K562 (cell line): Measurements from ENCODE around the gene CD46.
A peak's percentile ranks its signal among the peaks of the same experiment; 100 is the strongest.

Experiments
- HDAC8 ChIP-seq: fragments of 450-650 bp; IDR thresholded peaks from 2 replicates; pipeline ENCODE4 v1.6.1; 2016; ENCODE audit warnings: mild to moderate bottlenecking, missing genetic modification characterization, moderate library complexity, missing compliant biosample characterization
- POLR2A ChIP-seq: fragments of 450-650 bp; conservative IDR thresholded peaks from 2 replicates; pipeline ENCODE4 v1.6.1; 2016
- SOX6 ChIP-seq: fragments of 450-650 bp; IDR thresholded peaks from 2 replicates; pipeline ENCODE4 v1.6.1; 2014; ENCODE audit warnings: mild to moderate bottlenecking
- TF ChIP-seq, protein P1 (sequence below), 3 experiments: IDR thresholded peaks in 2 of 3; conservative IDR thresholded peaks in 1 of 3; 2 replicates each; pipeline ENCODE4 v1.5.1; 2011 to 2012; ENCODE audit warnings: low read length in 3 of 3, mild to moderate bottlenecking in 3 of 3, control low read depth in 2 of 3, improper control_type of control experiment in 1 of 3, inconsistent platforms in 1 of 3, low read depth in 1 of 3, mixed read lengths in 1 of 3, moderate library complexity in 1 of 3; ENCODE audit not compliant: insufficient read depth in 2 of 3
- TF ChIP-seq, protein P2 (sequence below), 2 experiments: IDR thresholded peaks in 1 of 2; conservative IDR thresholded peaks in 1 of 2; 2 replicates each; pipeline ENCODE4 v1.6.1; 2016; ENCODE audit warnings: low read depth in 2 of 2, mild to moderate bottlenecking in 1 of 2, missing compliant biosample characterization in 1 of 2, missing genetic modification characterization in 1 of 2, moderate library complexity in 1 of 2
- TF ChIP-seq, protein P3 (sequence below): sonication (generic); formaldehyde crosslinking; IDR thresholded peaks from 2 replicates; pipeline ENCODE4 v1.8.0; 2022; ENCODE audit warnings: missing genetic modification reagents, mild to moderate bottlenecking, moderate library complexity, borderline replicate concordance
- TF ChIP-seq, protein P4 (sequence below): fragments of 150-350 bp; conservative IDR thresholded peaks from 2 replicates; pipeline ENCODE4 v1.6.1; 2014; ENCODE audit warnings: low read length

DNA sequence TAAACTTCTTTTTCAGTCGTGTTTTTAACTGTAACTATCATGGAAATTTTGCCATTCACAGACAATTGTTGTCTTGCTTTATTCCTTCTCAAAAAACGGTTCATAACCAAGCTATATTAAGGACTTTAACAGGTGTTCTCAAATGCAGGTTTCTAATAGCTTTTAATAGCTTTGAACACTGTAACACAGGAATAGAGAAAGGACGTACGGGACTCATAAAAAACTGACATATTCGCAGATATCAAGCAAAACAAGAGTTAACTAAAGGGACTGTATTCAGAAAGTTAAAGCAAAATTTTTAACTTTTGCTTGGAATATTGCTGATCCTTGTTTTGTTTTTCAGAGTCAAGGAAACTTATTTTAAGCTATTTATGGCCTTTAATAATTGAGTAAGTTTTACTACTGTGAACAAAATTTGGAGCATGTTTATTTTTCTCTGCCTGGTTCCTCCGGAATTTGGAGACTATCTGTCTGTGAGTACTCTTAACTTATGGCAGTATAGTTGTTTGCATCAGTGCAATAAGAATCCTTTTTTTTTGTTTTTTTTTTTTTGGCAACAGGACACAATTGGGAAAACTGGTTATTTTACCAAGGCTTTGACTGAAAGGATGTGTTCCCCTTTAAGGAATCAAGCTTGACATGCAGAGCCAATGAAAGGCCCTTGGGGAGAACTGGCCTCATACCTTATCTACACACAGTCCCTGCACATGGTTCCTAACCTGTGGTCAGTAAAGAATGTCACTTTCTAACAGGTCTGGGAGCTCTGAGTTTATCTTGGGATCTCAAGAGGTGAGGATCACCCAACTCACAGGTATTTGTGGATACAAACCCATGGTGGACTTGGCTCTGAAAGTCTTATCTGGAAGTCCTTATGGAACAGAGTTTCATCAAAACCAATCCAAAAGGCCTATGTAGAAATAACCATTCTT lies 5.8 kb upstream of the CD46 start:
- TF ChIP-seq, protein P1, sequence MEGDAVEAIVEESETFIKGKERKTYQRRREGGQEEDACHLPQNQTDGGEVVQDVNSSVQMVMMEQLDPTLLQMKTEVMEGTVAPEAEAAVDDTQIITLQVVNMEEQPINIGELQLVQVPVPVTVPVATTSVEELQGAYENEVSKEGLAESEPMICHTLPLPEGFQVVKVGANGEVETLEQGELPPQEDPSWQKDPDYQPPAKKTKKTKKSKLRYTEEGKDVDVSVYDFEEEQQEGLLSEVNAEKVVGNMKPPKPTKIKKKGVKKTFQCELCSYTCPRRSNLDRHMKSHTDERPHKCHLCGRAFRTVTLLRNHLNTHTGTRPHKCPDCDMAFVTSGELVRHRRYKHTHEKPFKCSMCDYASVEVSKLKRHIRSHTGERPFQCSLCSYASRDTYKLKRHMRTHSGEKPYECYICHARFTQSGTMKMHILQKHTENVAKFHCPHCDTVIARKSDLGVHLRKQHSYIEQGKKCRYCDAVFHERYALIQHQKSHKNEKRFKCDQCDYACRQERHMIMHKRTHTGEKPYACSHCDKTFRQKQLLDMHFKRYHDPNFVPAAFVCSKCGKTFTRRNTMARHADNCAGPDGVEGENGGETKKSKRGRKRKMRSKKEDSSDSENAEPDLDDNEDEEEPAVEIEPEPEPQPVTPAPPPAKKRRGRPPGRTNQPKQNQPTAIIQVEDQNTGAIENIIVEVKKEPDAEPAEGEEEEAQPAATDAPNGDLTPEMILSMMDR (IDR thresholded peaks at IDR 0.05 in 2 of 3, conservative IDR thresholded peaks at IDR 0.05 in 1 of 3; ENCODE audit: insufficient read depth in 2 of 3, low read depth in 1 of 3, low read length in 3 of 3): no peak
- TF ChIP-seq, protein P2, sequence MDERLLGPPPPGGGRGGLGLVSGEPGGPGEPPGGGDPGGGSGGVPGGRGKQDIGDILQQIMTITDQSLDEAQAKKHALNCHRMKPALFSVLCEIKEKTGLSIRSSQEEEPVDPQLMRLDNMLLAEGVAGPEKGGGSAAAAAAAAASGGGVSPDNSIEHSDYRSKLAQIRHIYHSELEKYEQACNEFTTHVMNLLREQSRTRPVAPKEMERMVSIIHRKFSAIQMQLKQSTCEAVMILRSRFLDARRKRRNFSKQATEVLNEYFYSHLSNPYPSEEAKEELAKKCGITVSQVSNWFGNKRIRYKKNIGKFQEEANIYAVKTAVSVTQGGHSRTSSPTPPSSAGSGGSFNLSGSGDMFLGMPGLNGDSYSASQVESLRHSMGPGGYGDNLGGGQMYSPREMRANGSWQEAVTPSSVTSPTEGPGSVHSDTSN (CRISPR knock-in tag; IDR thresholded peaks at IDR 0.05; ENCODE audit: low read depth): no peak
- TF ChIP-seq, protein P2 (tag; conservative IDR thresholded peaks at IDR 0.05; ENCODE audit: low read depth): no peak
- TF ChIP-seq POLR2A: no peak
- peak; percentile 87 for TF ChIP-seq SOX6
- TF ChIP-seq HDAC8 (tag): no peak
- TF ChIP-seq, protein P3, sequence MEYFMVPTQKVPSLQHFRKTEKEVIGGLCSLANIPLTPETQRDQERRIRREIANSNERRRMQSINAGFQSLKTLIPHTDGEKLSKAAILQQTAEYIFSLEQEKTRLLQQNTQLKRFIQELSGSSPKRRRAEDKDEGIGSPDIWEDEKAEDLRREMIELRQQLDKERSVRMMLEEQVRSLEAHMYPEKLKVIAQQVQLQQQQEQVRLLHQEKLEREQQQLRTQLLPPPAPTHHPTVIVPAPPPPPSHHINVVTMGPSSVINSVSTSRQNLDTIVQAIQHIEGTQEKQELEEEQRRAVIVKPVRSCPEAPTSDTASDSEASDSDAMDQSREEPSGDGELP (CRISPR knock-in tag): no peak
- TF ChIP-seq, protein P4, sequence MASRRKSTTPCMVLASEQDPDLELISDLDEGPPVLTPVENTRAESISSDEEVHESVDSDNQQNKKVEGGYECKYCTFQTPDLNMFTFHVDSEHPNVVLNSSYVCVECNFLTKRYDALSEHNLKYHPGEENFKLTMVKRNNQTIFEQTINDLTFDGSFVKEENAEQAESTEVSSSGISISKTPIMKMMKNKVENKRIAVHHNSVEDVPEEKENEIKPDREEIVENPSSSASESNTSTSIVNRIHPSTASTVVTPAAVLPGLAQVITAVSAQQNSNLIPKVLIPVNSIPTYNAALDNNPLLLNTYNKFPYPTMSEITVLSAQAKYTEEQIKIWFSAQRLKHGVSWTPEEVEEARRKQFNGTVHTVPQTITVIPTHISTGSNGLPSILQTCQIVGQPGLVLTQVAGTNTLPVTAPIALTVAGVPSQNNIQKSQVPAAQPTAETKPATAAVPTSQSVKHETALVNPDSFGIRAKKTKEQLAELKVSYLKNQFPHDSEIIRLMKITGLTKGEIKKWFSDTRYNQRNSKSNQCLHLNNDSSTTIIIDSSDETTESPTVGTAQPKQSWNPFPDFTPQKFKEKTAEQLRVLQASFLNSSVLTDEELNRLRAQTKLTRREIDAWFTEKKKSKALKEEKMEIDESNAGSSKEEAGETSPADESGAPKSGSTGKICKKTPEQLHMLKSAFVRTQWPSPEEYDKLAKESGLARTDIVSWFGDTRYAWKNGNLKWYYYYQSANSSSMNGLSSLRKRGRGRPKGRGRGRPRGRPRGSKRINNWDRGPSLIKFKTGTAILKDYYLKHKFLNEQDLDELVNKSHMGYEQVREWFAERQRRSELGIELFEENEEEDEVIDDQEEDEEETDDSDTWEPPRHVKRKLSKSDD: no peak
